Measurements from ENCODE around the gene SRPK2.
"Not testable (repeated sequence)": the region's sequence is repeated elsewhere in the genome, so short reads cannot be mapped to it uniquely, and the experiment has no call there.

SRPK2 gene

DNA sequence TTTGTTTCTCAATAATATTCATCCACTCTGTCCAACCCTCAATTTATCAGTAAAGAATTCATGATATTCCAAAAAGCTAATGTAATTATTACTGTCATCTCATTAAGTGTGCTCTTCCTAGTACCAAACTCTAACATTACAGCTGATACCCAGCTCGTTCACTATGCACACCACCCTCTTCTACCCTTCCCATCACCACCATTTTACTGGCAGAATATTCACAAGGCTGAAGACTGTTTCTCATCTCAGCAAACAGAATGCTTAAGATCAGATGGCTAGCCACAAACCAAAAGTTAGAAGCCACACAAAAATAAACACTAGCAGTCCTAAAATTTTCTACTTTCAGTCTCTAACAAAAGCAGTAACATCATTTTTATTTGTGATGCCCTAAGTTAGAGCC lies 121.5 kb downstream of the SRPK2 start:
- no peak for FAIRE-seq
- no peak for DNase-seq (ENCODE audit: insufficient read length)
- TF ChIP-seq TAF1 (IDR thresholded peaks at IDR 0.05; ENCODE audit: borderline replicate concordance, low read depth, low read length) (no peak), POLR2AphosphoS5 (IDR thresholded peaks at IDR 0.05; ENCODE audit: low read depth, low read length) (no peak)

DNA sequence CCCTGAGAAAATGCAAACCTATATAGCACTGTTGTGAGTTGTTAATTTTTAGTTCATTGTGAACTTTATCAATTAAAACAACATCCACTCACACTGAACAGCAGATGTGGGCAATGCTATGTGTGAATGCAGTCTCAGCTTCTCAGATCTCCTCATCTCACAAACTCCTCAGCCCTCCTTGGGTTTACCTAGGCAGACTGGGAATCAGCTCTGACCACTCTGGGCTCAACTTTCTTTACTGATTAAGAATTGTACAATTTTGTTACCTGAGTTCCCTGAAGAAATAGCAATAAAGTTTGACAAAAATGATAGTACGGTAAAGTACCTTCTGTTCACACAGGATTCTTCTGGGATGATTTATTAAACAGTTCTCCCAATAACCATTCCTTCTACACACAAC lies 124.0 kb downstream of the SRPK2 start:
- no peak for DNase-seq (ENCODE audit: insufficient read length)
- no peak for FAIRE-seq
- TF ChIP-seq POLR2AphosphoS5 (IDR thresholded peaks at IDR 0.05; ENCODE audit: low read depth, low read length) (no peak), TAF1 (IDR thresholded peaks at IDR 0.05; ENCODE audit: borderline replicate concordance, low read depth, low read length) (no peak), POLR2A (IDR thresholded peaks at IDR 0.05; ENCODE audit: low read depth, low read length) (no peak)

- no peak for FAIRE-seq
- no peak for DNase-seq (ENCODE audit: insufficient read length)
Measured at GRCh38 chr7:105261689-105262088, 127.0 kb downstream of the SRPK2 start.

DNA sequence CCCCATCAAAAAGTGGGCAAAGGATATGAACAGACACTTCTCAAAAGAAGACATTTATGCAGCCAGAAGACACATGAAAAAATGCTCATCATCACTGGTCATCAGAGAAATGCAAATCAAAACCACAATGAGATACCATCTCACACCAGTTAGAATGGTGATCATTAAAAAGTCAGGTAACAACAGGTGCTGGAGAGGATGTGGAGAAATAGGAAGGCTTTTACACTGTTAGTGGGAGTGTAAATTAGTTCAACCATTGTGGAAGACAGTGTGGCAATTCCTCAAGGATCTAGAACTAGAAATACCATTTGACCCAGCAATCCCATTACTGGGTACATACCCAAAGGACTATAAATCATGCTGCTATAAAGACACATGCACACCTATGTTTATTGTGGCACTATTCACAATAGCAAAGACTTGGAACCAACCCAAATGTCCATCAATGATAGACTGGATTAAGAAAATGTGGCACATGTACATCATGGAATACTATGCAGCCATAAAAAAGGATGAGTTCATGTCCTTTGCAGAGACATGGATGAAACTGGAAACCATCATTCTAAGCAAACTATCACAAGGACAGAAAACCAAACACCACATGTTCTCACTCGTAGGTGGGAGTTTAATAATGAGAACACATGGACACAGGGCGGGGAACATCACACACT lies 128.4 kb downstream of the SRPK2 start:
- not testable (repeated sequence) for DNase-seq (ENCODE audit: insufficient read length); FAIRE-seq

More at GRCh38 chr7:105261689-105262088, 127.0 kb downstream of the SRPK2 start:
- TF ChIP-seq TAF1 (IDR thresholded peaks at IDR 0.05; ENCODE audit: borderline replicate concordance, low read depth, low read length) (no peak), POLR2AphosphoS5 (IDR thresholded peaks at IDR 0.05; ENCODE audit: low read depth, low read length) (no peak), POLR2A (IDR thresholded peaks at IDR 0.05; ENCODE audit: low read depth, low read length) (no peak)

- not testable (repeated sequence) for FAIRE-seq; DNase-seq (ENCODE audit: insufficient read length)
Measured at GRCh38 chr7:105258919-105259318, 129.8 kb downstream of the SRPK2 start.

DNA sequence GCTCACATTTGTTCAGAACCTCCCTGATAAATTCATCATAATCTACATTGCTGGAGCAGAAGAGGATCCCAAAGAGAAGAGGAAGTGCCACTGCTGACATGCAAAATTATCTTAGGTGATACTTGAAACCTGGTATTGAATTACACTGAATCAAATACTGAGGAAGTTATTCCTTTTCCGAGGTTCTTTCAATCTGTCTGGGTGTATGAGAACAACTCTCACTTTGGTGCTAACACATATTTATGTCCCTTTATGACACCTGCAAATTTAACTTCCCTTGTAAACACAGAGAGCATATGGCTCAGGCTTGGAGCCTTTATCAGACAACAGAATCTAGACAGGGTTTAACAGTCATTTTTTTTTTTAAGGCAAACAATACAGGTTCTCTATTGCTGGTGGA lies 131.4 kb downstream of the SRPK2 start:
- FAIRE-seq: no peak
- TF ChIP-seq TAF1 (IDR thresholded peaks at IDR 0.05; ENCODE audit: borderline replicate concordance, low read depth, low read length): no peak
- no peak for TF ChIP-seq POLR2AphosphoS5 (IDR thresholded peaks at IDR 0.05; ENCODE audit: low read depth, low read length)
- no peak for TF ChIP-seq POLR2A (IDR thresholded peaks at IDR 0.05; ENCODE audit: low read depth, low read length)
- no peak for DNase-seq (ENCODE audit: insufficient read length)

- DNase-seq (ENCODE audit: insufficient read length) (no peak), FAIRE-seq (no peak)
- TF ChIP-seq TAF1 (IDR thresholded peaks at IDR 0.05; ENCODE audit: borderline replicate concordance, low read depth, low read length): no peak
- TF ChIP-seq POLR2AphosphoS5 (IDR thresholded peaks at IDR 0.05; ENCODE audit: low read depth, low read length): no peak
- TF ChIP-seq POLR2A (IDR thresholded peaks at IDR 0.05; ENCODE audit: low read depth, low read length): no peak
Measured at GRCh38 chr7:105256761-105257231, 131.9 kb downstream of the SRPK2 start.

- FAIRE-seq (no peak), DNase-seq (ENCODE audit: insufficient read length) (no peak)
- TF ChIP-seq POLR2AphosphoS5 (IDR thresholded peaks at IDR 0.05; ENCODE audit: low read depth, low read length) (no peak), POLR2A (IDR thresholded peaks at IDR 0.05; ENCODE audit: low read depth, low read length) (no peak), TAF1 (IDR thresholded peaks at IDR 0.05; ENCODE audit: borderline replicate concordance, low read depth, low read length) (no peak)
Measured at GRCh38 chr7:105250706-105251105, 138.0 kb downstream of the SRPK2 start.

- no peak for DNase-seq (ENCODE audit: insufficient read length)
- TF ChIP-seq TAF1 (IDR thresholded peaks at IDR 0.05; ENCODE audit: borderline replicate concordance, low read depth, low read length) (no peak), POLR2AphosphoS5 (IDR thresholded peaks at IDR 0.05; ENCODE audit: low read depth, low read length) (no peak), POLR2A (IDR thresholded peaks at IDR 0.05; ENCODE audit: low read depth, low read length) (no peak)
- no peak for FAIRE-seq
Measured at GRCh38 chr7:105250239-105250638, 138.5 kb downstream of the SRPK2 start.

- DNase-seq (ENCODE audit: insufficient read length) (no peak), FAIRE-seq (no peak)
- TF ChIP-seq TAF1 (IDR thresholded peaks at IDR 0.05; ENCODE audit: borderline replicate concordance, low read depth, low read length) (no peak), POLR2AphosphoS5 (IDR thresholded peaks at IDR 0.05; ENCODE audit: low read depth, low read length) (no peak), POLR2A (IDR thresholded peaks at IDR 0.05; ENCODE audit: low read depth, low read length) (no peak)
Measured at GRCh38 chr7:105249216-105249615, 139.5 kb downstream of the SRPK2 start.

DNA sequence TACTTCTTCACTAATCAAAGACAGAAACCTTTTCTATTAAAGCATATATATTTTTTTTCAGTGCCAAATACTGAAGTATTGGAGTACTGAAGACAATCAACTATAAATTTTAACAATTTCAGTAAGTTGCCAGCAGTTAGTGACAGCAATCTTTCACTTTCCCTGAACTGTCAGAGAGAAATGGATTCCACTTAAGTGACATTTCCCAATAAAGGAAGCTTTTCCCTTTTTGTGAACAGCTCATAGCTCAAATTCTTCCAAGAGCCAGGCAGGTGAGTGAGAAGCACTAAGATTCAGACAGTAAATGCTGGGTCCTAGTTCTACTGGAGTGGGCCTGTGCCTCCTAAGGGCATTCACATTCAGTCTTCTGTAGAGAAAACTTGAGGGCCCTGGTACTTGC lies 142.0 kb downstream of the SRPK2 start:
- TF ChIP-seq POLR2A (IDR thresholded peaks at IDR 0.05; ENCODE audit: low read depth, low read length) (no peak), TAF1 (IDR thresholded peaks at IDR 0.05; ENCODE audit: borderline replicate concordance, low read depth, low read length) (no peak), POLR2AphosphoS5 (IDR thresholded peaks at IDR 0.05; ENCODE audit: low read depth, low read length) (no peak)
- DNase-seq (ENCODE audit: insufficient read length) (no peak), FAIRE-seq (no peak)

- DNase-seq (ENCODE audit: insufficient read length): no peak
- TF ChIP-seq TAF1 (IDR thresholded peaks at IDR 0.05; ENCODE audit: borderline replicate concordance, low read depth, low read length) (no peak), POLR2A (IDR thresholded peaks at IDR 0.05; ENCODE audit: low read depth, low read length) (no peak), POLR2AphosphoS5 (IDR thresholded peaks at IDR 0.05; ENCODE audit: low read depth, low read length) (no peak)
- FAIRE-seq: no peak
Measured at GRCh38 chr7:105246256-105246655, 142.5 kb downstream of the SRPK2 start.

Measured in GM12892 (cell line).